ENCODE results near the gene NPAS3.
A peak's percentile ranks its signal among the peaks of the same experiment; 100 is the strongest.

Gene NPAS3

DNA sequence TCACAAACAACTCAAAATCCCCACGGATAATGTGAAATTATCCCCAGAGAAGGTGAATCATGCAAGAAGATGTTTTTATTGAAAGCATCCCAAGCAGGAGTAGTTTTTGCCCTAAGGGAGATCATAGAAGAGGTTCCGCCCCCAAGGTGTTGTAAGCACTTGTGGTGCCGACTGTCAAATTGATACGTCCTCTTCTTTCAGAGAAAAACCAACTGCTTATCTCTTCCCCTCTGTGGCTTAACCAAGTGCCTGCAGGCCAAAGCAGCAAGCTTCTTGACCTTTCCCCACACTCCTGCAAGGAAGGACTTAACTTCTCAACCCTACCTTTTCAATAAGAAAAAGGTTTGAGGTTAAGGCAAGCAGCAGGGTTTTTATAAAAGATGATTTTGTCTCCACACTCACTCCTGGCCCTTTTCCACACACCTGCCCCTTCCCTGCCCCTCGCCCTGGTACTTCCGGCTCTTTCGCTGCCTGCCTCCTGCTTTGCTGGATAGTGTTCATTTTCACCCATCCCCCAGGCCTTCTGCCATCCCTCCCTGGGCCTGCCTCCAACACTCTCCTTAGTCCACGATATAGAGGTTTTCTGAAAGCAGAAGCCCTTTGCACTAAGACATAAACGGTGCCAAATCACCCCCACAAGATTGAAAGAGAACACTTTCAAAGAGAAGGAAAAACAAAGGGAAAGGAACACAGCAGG, 897.7 kb downstream of the NPAS3 start:
- no peak for DNase-seq (ENCODE audit: low read depth in 2 of 2)

DNA sequence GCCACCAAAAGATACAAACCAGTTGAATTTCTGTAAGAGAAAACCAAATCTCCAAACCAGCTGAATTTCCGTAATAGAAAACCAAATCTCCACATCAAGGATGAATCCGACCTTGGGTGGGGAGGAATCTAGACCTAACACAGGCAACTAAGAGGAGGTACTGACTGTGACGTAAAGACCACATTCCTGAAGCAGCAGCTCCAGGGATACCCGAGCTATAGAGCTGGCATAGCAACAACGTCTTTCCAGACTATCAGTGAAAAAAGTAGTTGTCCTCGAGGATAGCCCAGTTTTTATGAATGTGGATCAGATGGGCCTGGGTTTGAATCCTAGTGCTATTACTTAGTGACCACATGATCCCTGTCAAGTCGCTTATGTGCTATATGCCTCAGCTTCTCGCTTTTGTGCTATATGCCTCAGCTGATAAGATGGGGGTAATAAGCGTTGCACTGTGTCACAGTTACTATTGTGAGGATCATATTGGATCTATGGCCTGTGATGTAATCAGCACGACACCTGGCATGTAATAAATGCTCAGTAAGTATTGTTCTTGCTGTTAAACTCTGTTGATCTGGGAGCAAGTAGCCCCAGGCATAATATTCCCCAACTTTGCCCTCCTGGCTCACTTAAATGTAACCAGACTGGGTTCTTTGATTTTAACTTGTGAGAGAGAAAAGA, 898.4 kb downstream of the NPAS3 start:
- no peak for DNase-seq (ENCODE audit: low read depth in 2 of 2)

DNA sequence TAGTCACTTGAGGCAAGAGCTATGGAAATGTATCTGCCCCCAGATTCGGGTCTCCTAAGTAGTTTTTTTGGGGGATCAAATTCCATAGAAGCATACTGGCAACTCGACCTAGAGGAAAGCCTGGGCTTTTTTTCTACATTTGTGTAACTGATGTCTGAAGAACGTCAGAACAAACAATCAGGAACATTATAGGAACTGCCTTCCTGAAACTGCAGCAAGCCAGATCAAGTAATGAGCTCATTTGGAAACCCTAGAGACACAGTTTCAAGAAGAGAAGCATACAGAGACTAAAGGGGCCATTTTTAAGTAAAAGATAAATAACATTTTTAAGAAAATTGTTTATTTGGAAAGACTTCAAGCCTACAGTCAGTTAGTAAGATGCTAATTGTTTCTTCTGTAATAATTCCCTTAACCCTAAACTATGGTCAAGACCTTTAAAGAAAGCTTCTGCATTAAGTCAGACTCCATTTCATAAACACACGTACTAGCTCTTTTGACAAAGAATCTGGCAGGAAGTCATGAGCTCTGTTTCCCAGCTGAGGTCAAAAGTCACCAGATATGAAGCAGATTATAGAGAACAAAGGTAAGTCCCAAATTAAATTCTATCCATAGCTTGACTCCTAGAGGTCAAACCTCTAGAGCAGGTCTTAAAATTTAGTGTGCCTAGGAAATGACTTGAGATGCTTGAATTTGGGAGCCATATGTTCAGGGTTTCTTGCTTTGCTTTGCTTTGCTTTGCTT, 899.4 kb downstream of the NPAS3 start:
- no peak for DNase-seq (ENCODE audit: low read depth in 2 of 2)

DNA sequence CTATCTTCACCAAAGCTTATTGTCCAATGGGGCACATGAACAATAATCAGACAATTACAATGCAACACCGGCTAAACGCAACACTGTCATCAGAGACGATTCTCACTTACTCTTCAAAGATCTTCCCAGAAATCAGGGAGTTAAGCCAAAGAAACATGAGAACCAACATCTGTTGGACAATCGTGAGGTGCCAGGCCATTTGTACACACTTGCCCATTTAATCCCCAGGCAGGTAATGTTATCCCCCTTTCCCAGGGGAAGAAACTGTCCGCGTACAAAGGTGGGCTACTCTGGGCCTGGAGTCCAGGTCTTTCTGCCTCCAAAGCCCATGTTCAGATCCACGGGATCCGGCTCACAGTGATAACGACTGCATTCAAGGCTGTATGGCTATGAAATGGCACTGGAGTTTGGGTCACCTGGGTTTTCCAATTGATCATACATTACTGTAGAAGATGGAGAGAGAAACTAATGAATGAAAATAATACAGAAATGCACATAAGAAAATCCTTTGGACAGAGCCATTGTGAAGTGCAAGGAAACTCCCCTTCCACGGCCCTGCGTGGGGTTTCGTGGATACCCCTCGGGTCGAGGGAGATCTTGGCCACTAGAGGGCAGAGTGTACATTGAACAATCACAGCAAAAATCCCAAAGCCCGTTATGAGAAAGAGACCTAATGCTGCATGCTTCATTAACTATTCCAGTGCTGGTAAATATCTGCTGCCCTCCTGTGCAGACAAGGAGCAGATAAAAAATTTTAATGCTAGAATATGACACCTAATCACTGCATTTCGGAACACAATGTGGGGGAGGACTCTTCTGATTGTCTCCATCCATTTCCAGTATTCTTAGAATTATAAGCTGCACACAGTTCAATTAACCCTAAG, 900.8 kb downstream of the NPAS3 start:
- DNase-seq (ENCODE audit: low read depth in 2 of 2): peak in 1 of 2 donors; percentile 24

DNA sequence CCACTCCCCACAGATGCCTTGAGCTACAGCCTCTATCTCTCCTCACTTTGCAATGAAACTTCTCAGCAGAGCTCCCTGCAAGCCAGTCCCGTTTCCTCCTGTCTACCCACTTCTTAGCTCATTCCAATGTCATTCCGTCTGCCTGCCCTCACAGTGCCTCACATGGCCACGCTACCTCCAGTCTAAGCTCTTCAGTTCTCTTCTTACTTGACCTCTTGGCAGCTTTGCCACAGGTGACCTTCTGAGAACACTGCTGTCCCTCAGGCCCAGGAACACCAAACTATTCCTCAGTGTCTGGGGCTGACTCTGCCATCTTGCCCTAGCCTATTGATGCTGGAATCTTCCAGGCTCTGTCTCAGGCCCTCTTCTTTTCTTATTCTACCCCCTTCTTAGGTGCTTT, 902.1 kb downstream of the NPAS3 start:
- DNase-seq (ENCODE audit: low read depth in 2 of 2): no peak

DNA sequence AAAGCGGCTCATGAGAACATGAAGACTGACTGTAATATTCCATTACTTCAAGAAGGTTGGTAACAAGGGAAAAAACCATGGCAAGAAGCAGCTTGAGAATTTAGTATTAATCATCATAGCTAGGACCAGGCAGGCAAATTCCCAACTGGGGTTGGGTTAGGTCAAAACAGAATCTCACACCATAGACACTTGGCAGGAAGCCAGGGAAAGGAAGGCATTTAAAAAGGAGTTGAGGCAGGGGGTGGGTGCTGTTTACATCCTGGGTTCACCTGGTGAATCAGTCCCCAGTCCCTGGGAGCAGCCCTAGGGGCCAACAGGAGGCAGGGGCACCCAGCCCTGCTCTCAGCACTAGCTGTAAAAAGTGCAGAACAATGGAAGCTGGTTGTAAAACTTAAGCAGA, 903.6 kb downstream of the NPAS3 start:
- DNase-seq (ENCODE audit: low read depth in 2 of 2): no peak

DNA sequence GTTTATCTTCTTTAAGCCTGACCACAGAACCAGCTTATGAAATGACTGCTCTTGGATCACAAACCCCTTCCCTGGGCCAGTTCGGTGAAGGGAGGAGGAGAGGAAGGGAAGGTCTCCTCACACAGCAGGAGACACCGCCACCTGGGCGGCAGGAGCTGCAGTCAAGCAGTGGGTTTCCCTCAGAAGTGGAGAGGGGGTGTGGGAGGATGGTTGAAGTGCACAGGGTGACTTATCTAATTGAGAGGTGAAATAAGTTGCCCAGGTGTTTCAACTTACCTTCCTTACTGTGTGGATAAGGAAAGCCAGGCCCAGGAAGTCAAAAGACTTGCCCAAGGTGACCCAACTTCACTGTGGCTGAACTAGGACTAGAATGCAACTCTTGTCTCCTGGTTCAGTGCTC, 905.4 kb downstream of the NPAS3 start:
- no peak for DNase-seq (ENCODE audit: low read depth in 2 of 2)

DNA sequence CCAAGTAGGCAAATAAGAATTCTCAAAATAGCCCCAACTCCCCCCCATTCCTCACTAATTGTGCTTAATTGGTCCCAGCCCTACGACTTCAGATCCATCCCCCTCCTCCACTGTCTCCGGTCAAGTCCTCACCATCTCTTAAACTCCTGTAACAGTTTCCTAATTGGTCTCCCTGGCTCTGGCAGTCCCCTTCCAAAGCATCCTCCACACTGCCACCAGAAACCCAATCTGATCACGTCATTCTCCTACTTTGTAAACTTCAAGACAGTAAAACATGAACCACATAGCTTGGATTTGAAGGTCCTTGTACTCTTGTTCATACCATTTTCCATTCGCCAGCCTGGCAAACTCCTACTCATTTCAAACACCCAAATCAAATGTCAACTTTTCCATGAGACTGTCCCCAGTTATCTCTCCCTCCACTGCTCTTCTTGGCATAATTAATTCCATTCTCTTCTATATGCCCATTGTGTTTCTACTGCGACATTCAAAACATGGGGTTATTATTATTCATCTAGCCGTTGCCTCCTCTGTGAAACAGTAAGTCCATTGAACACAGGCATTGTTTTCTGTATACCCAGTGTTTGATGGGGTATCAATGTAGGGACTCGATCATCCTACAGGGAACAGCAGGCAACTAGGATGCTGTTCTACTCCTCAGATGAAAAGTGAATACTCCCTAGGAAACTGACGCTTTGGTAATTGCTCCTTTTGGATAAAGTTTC, 907.6 kb downstream of the NPAS3 start:
- no peak for DNase-seq (ENCODE audit: low read depth in 2 of 2)

DNA sequence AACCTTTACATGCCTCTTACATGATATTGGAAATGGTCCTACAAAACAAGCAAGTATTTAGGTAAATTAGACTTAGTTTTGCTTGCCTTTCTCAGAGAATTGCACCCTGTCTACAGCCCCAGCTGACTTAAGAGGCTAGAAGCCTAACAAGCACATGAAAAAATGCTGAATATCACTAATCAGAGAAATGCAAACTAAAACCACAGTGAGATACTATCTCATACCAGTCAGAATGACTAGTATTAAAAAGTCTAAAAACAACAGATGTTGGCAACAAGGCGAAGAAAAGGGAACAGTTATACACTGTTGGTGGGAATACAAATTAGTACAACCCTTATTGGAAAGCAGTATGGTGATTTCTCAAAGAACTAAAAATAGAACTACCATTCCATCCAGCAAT, 908.4 kb downstream of the NPAS3 start:
- no peak for DNase-seq (ENCODE audit: low read depth in 2 of 2)

DNA sequence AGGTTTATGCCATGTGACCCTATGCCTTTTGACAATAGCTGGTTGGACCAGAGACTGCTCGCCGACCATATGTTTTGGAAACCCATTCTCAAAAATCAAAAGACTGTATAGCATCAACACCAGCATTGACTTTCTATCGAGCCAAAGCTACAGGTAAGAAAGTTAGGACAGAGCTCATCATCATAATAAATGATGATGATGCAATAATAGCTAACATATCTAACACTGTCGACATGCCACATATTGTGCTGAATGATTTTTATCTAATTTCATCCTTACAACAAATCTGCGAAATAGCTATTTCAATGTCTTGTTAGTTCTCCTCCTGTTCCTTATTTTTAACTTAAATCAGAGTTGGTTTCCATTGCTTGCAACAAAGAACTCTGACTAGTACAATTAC, 909.3 kb downstream of the NPAS3 start:
- no peak for DNase-seq (ENCODE audit: low read depth in 2 of 2)

DNA sequence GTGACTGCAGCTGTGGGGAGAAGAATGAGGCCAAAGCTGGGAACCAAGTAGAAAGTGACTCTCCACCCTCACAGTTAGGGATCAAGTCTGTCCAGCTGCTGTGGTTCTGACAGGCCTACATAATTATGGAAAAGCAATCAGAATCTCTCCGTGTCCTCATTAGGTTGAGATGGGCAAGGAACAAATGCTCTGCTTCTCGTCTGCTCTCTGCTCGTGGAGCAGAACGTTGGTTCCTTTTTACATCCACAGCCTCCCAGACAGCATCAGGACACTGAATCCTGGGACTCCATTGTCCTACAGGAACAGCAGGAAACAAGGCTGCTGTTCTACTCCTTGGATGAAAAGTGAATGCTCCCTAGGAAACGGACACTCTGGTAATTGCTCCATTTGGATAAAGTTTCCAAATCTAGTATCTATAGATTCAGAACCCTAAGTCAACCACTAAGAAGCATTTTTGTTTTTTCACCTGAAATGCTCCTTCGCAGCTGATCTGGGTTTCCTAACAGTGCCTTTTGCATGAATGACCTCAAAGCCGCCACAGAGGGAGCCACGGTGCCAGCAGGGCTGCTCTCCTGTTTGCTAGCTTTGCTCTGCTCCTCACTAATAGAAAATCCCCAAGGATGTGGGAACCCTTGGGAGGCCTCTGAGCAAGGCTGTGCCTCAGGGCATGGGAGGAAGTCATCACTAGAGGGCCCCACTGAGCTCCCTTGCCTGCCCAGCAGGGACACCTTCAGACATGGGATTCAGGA, 910.2 kb downstream of the NPAS3 start:
- no peak for DNase-seq (ENCODE audit: low read depth in 2 of 2)

DNA sequence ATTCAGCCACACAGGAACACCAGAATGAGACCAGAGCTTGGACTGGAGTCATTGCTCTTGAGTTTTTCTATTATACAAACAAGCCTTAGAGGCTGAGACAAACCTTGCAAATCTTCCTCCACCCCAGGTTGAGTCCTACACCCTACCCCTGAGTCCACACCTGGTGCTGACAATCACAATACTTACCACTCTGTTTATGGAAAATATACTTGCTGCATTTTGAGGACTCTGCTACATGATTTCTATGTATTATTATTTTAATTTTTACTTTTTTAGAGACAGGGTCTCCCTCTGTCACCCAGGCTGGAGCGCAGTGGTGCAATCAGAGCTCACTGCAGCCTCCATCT, 910.7 kb downstream of the NPAS3 start:
- DNase-seq (ENCODE audit: low read depth in 2 of 2): no peak

DNA sequence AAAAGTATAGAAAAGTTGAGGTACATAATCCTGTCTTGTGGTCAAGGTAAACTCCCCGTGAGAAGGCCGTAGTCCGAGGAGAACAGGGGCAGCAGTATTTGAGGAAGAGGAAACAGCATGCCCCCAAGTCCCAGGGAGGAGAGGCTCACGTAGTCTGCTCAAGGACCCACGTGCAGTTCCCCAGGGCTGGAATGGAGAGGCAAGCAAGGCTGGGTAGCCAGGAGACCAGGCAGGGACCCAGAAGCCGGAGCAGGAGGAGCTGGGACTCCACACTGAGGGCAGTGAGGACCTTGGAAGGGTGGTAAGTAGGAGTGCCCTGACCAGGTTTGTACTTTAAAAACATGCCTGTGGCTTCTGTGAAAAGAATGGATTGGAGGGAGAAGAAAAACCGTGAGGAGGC, 912.1 kb downstream of the NPAS3 start:
- no peak for DNase-seq (ENCODE audit: low read depth in 2 of 2)

DNA sequence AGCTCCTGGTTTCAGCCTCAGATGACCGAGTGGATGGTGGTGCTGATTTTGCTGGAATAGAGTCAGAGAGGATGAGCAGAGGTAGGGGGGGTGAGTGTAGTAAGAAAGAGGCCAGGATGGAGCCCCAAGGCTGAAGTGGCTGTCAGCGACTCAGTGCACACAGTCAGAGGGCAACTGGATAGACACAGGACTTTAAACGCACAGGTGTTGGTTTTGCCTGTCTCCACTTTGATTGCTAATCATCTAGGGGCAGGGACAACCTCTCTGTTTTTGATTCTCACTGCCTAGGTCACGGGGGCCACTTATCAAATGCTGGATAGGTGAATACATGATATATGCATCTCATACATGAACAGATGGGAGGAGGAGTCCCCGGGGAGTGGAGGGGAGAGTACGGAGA, 912.7 kb downstream of the NPAS3 start:
- no peak for DNase-seq (ENCODE audit: low read depth in 2 of 2)

DNA sequence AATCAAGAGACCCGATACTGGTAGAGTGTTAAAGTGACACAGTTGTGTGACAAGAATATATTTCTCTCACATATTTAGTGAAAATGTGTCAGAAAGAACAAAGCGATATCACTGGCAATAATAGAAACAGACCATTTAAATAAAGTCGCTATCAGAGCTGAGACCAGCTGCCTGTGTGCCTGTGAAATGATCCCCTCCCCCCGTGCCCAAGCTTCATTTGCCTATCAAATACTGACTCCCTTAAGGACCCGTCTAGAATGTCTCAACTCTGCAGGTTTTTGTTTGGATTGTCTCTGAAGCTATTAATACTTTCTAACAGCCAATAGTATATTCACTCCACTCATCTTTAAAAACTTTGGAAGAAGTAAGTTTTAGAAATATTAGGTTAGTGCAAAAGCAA, 913.3 kb downstream of the NPAS3 start:
- DNase-seq (ENCODE audit: low read depth in 2 of 2): no peak

Measured in stimulated activated CD8-positive, alpha-beta memory T cell treated with anti-CD3 and anti-CD28 coated beads, Interleukin-7, amount 100 ng/mL, for 1 hour (primary cell).